Endothelial cell of umbilical vein (primary cell): ENCODE measurements around the gene SELPLG. TPM values are rescaled to one million over a fixed set of nuclear protein-coding genes. Genes with fewer than 3 reads are reported as not detected.
"Not testable (repeated sequence)": the region's sequence is repeated elsewhere in the genome, so short reads cannot be mapped to it uniquely, and the experiment has no call there.

Experiments
- BruUV-seq: library from RNA; stranded (reverse); fragments of 400-500 nt; replicated peaks from 2 replicates; lab custom pipeline; 2021; lab: Mats Ljungman, UMichigan
- CTCF ChIA-PET: fragments of 300-600, 350-600 bp; sonication (Branson Sonifier 250); formaldehyde crosslinking; loops from one replicate; lab custom pipeline; 2021; ENCODE audit warnings: antibody characterized with exemption, inconsistent platforms; lab: Charles Lee
- POLR2A ChIA-PET: fragments of 300-600, 350-600 bp; sonication (Branson Sonifier 250); formaldehyde crosslinking; loops from one replicate; lab custom pipeline; 2021; ENCODE audit warnings: antibody characterized with exemption, inconsistent platforms; lab: Charles Lee
- DNase-seq: peaks from one replicate; pipeline ENCODE4 v3.0.0-alpha.2; 2011; ENCODE audit warnings: low read depth, low spot score
- FAIRE-seq: peaks from 2 replicates; lab custom pipeline; 2011; peaks lifted over from hg19 to GRCh38; lab: Jason Lieb, UNC
- H2AFZ ChIP-seq: 2 replicates; pipeline ENCODE4 v1.6.0; 2012; ENCODE audit warnings: low read depth, low read length, control low read depth, inconsistent platforms
- H3K27ac ChIP-seq: 2 replicates; pipeline ENCODE4 v1.5.1; 2011; ENCODE audit warnings: low read depth, mild to moderate bottlenecking, control low read depth, low read length, moderate library complexity; ENCODE audit not compliant: insufficient read depth
- H3K27me3 ChIP-seq, 2 experiments: 2 replicates each; pipeline versions ENCODE4 v1.6.0 to v1.6.1; 2011; ENCODE audit warnings: low read length in 2 of 2, mixed read lengths in 1 of 2; ENCODE audit not compliant: control insufficient read depth in 2 of 2, insufficient read depth in 2 of 2
- H3K36me3 ChIP-seq, 2 experiments: 2 replicates in 1 of 2; 3 replicates in 1 of 2; pipeline ENCODE4 v1.5.1; 2011; ENCODE audit warnings: low read length in 2 of 2, mild to moderate bottlenecking in 1 of 2, moderate library complexity in 1 of 2; ENCODE audit not compliant: control insufficient read depth in 2 of 2, insufficient read depth in 2 of 2; ENCODE audit errors: extremely low read depth in 1 of 2
- H3K4me1 ChIP-seq: 3 replicates; pipeline ENCODE4 v1.5.1; 2011; ENCODE audit warnings: mild to moderate bottlenecking, low read length; ENCODE audit not compliant: control insufficient read depth, insufficient read depth; ENCODE audit errors: extremely low read depth
- H3K4me2 ChIP-seq: 2 replicates; pipeline ENCODE4 v1.6.1; 2011; ENCODE audit warnings: low read length, control low read depth, mixed read lengths; ENCODE audit not compliant: insufficient read depth
- H3K4me3 ChIP-seq, 3 experiments: fragments of 200-600 bp in 1 of 3; sonication (generic), shearing (Covaris generic) in 1 of 3; replicated peaks in 1 of 3; 2 replicates each; pipeline ENCODE4 v1.5.1; 2011 to 2016; ENCODE audit warnings: control low read depth in 3 of 3, low read length in 3 of 3, mild to moderate bottlenecking in 2 of 3, inconsistent platforms in 1 of 3, low read depth in 1 of 3, moderate library complexity in 1 of 3; ENCODE audit not compliant: insufficient read depth in 1 of 3
- H3K79me2 ChIP-seq: 2 replicates; pipeline ENCODE4 v1.6.0; 2012; ENCODE audit warnings: low read length, inconsistent platforms; ENCODE audit not compliant: control insufficient read depth, insufficient read depth
- H3K9ac ChIP-seq: replicated peaks from 2 replicates; pipeline ENCODE3; 2011; ENCODE audit warnings: low read length, control low read depth; ENCODE audit not compliant: insufficient read depth; ENCODE audit errors: extremely low read depth
- H3K9me1 ChIP-seq: replicated peaks from 3 replicates; pipeline ENCODE4 v1.6.0; 2011; ENCODE audit warnings: mild to moderate bottlenecking, low read length; ENCODE audit not compliant: control insufficient read depth, insufficient read depth; ENCODE audit errors: extremely low read depth
- H3K9me3 ChIP-seq: replicated peaks from 2 replicates; pipeline ENCODE4 v1.5.1; 2012; ENCODE audit warnings: low read length, inconsistent platforms; ENCODE audit not compliant: control insufficient read depth, insufficient read depth
- H4K20me1 ChIP-seq: replicated peaks from 2 replicates; pipeline ENCODE3; 2011; ENCODE audit warnings: mild to moderate bottlenecking, low read length; ENCODE audit not compliant: control insufficient read depth, insufficient read depth; ENCODE audit errors: extremely low read depth
- EZH2 ChIP-seq: IDR thresholded peaks from 2 replicates; pipeline ENCODE4 v1.6.1; 2012; ENCODE audit warnings: borderline replicate concordance, low read depth, mild to moderate bottlenecking, moderate library complexity, low read length, inconsistent platforms; ENCODE audit not compliant: severe bottlenecking
- FOS ChIP-seq: IDR thresholded peaks from 2 replicates; pipeline ENCODE4 v1.6.1; 2011; ENCODE audit warnings: mild to moderate bottlenecking, low read length, moderate library complexity, borderline replicate concordance; ENCODE audit not compliant: insufficient read depth
- GATA2 ChIP-seq: IDR thresholded peaks from 2 replicates; pipeline ENCODE4 v1.7.0; 2011; ENCODE audit warnings: low read depth, mild to moderate bottlenecking, moderate library complexity, mixed read lengths, low read length; ENCODE audit not compliant: insufficient read length, insufficient read depth
- JUN ChIP-seq: IDR thresholded peaks from 2 replicates; pipeline ENCODE4 v1.6.1; 2011; ENCODE audit warnings: borderline replicate concordance, low read depth; ENCODE audit not compliant: insufficient read length, insufficient read depth
- MYC ChIP-seq: IDR thresholded peaks from one replicate; pipeline ENCODE4 v1.6.1; 2011; ENCODE audit warnings: mild to moderate bottlenecking, low read depth, low read length
- POLR2A ChIP-seq: IDR thresholded peaks from 2 replicates; pipeline ENCODE4 v1.6.1; 2012; ENCODE audit warnings: low read depth, mild to moderate bottlenecking, control low read depth, low read length
- POLR2AphosphoS5 ChIP-seq: IDR thresholded peaks from 2 replicates; pipeline ENCODE4 v1.6.1; 2012; ENCODE audit warnings: low read depth, mild to moderate bottlenecking, control low read depth, low read length, moderate library complexity; ENCODE audit not compliant: insufficient read depth
- dilution Hi-C: fragments of 300-500 bp; cut with MboI; formaldehyde crosslinking; loops from one replicate; pipeline ENCODE4 v1.15.0; 2019; ENCODE audit warnings: low sequenced_read_pairs; ENCODE audit not compliant: extremely low pct_ligation_motif_present
- intact Hi-C: fragments of 100-400 bp; cut with micrococcal nuclease; formaldehyde crosslinking; loops from one replicate; pipeline ENCODE4 v1.10.0; 2022
- polyA plus RNA-seq, 4 experiments: library from polyadenylated mRNA; depleted of rRNA in 3 of 4; stranded (reverse) in 3 of 4; unstranded in 1 of 4; fragments of >200 nt; gene quantifications; 2 replicates each; pipeline versions ENCODE4 v1.2.1 to v1.2.3, GENCODE V29; 2011 to 2012; ENCODE audit warnings: missing spikeins in 1 of 4
- total RNA-seq: library from RNA; stranded (reverse); gene quantifications from 2 replicates; pipeline ENCODE4 v1.2.3, GENCODE V29; 2021
- TF ChIP-seq, protein P1 (sequence below), 2 donors: IDR thresholded peaks; 1 replicate in 1 of 2; 2 replicates in 1 of 2; pipeline ENCODE4 v1.5.1; 2011; ENCODE audit warnings: low read length in 2 of 2, mild to moderate bottlenecking in 2 of 2, moderate library complexity in 2 of 2, control low read depth in 1 of 2, inconsistent platforms in 1 of 2, low read depth in 1 of 2; ENCODE audit not compliant: insufficient read depth in 1 of 2; ENCODE audit errors: extremely low read depth in 1 of 2
- TF ChIP-seq, protein P2 (sequence below): IDR thresholded peaks from 2 replicates; pipeline ENCODE4 v1.6.1; 2011; ENCODE audit not compliant: insufficient read depth, insufficient read length

Gene SELPLG
- total and polyA plus RNA-seq, 2 donors (not counting 3 experiments of a cell fraction or from before 2014, with no cell fraction given) = 1.0 to 1.2 TPM

DNA sequence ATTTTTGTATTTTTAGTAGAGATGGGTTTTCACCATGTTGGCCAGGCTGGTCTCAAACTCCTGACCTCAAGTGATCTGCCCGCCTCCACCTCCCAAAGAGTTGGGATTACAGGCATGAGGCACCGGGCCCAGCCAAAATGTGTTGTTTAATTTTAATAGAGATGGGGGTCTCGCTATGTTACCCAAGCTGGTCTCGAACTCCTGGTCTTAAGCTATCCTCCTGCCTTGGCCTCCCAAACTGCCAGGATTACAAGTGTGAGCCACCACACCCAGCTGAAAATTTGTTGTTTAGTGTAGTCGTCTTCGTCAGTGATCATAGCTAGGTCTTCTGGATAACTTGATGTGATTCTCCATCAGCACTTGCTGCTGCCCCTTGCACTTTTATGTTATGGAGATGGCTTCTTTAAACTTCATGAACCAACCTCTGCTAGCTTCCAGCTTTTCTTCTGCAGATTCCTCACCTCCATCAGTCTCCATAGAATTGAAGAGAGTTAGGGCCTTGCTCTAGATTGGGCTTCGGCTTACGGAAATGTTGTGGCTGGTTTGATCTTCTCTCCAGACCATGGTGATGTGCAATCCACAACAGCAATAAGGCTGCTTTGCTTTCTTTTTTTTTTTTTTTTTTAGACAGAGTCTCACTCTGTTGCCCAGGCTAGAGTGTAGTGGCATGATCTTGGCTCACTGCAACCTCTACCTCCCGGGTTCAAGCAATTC lies 58.3 kb downstream of the SELPLG start:
- Histone ChIP-seq H3K9me3 (no peaks in the 10 kb centered on the region), H3K4me2 (no peak overlapping the region), H4K20me1 (no peaks in the 10 kb centered on the region), H3K4me3 (no peak overlapping the region), H3K27ac (no peak overlapping the region), H3K9me1 (no peaks in the 10 kb centered on the region), H3K9ac (no peak overlapping the region), H3K79me2 (no peaks in the 10 kb centered on the region), H3K27me3 (no peaks in the 10 kb centered on the region), H3K36me3 (no peaks in the 10 kb centered on the region), H2AFZ (no peak overlapping the region), H3K4me1 (no peaks in the 10 kb centered on the region)
- no peak for TF ChIP-seq POLR2A
- no peak for TF ChIP-seq MYC
- no peak for TF ChIP-seq POLR2AphosphoS5
- no peak for TF ChIP-seq JUN
- TF ChIP-seq, protein P1, sequence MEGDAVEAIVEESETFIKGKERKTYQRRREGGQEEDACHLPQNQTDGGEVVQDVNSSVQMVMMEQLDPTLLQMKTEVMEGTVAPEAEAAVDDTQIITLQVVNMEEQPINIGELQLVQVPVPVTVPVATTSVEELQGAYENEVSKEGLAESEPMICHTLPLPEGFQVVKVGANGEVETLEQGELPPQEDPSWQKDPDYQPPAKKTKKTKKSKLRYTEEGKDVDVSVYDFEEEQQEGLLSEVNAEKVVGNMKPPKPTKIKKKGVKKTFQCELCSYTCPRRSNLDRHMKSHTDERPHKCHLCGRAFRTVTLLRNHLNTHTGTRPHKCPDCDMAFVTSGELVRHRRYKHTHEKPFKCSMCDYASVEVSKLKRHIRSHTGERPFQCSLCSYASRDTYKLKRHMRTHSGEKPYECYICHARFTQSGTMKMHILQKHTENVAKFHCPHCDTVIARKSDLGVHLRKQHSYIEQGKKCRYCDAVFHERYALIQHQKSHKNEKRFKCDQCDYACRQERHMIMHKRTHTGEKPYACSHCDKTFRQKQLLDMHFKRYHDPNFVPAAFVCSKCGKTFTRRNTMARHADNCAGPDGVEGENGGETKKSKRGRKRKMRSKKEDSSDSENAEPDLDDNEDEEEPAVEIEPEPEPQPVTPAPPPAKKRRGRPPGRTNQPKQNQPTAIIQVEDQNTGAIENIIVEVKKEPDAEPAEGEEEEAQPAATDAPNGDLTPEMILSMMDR (IDR thresholded peaks at IDR 0.05; ENCODE audit: extremely low read depth in 1 of 2, insufficient read depth in 1 of 2, low read depth in 1 of 2, low read length in 2 of 2) = no peak
- TF ChIP-seq EZH2 = no peak
- TF ChIP-seq, protein P2, sequence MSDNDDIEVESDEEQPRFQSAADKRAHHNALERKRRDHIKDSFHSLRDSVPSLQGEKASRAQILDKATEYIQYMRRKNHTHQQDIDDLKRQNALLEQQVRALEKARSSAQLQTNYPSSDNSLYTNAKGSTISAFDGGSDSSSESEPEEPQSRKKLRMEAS = no peak
- TF ChIP-seq FOS = no peak
- no peak for TF ChIP-seq GATA2
- FAIRE-seq (peak; percentile 18), DNase-seq (no peak)
- ChIA-PET POLR2A (no interaction called here), CTCF (interaction anchor here (2.3 to 2.9 kb wide), 2 partner anchors 42 to 228 kb away, joined by 9 to 12 read pairs; no protein-coding TSS in a partner anchor)
- no TSS peak for BruUV-seq
- intact Hi-C loops = no loop called here
- dilution Hi-C loops = no loop called here

GRCh38 chr12:108574276-108574675 lies 59.4 kb downstream of the SELPLG start:
- POLR2A ChIA-PET, FAIRE-seq: not testable (repeated sequence)

More at GRCh38 chr12:108574276-108574675, 59.4 kb downstream of the SELPLG start:
- H4K20me1 ChIP-seq, intact Hi-C loops, H3K9me1 ChIP-seq, H3K9me3 ChIP-seq, H3K79me2 ChIP-seq, H3K27me3 ChIP-seq, BruUV-seq, dilution Hi-C loops, H3K9ac ChIP-seq, H3K36me3 ChIP-seq, H3K27ac ChIP-seq, H2AFZ ChIP-seq, DNase-seq, H3K4me1 ChIP-seq, H3K4me3 ChIP-seq, H3K4me2 ChIP-seq: not testable (repeated sequence)
- CTCF ChIA-PET = interaction anchor here (0.7 to 7.4 kb wide), 2 partner anchors 42 to 455 kb away, joined by 3 to 86 read pairs; no protein-coding TSS in a partner anchor
